CD1c-positive myeloid dendritic cell (primary cell): Measurements from ENCODE around the gene FUNDC2.

Source experiments
- DNase-seq: peaks from one replicate; pipeline ENCODE4 v3.0.0-alpha.2; 2016; ENCODE audit errors: extremely low spot score

FUNDC2 gene

GRCh38 chrX:155070038-155070437 lies 43.4 kb downstream of the FUNDC2 start:
- DNase-seq, result no peak

GRCh38 chrX:155070663-155070974 lies 44.0 kb downstream of the FUNDC2 start:
- no peak for DNase-seq

- peak; percentile 83 for DNase-seq
Measured at GRCh38 chrX:155070975-155071693, 44.5 kb downstream of the FUNDC2 start, which contains the start of the genes BRCC3, CMC4 and MTCP1. BRCC3 (plus strand) TSS chrX:155071508; CDS start chrX:155071528, 20 bp downstream. CMC4 (minus strand) TSS chrX:155071136; CDS start chrX:155064023, 7,113 bp downstream. MTCP1 (minus strand) TSS chrX:155071136; CDS start chrX:155066010, 5,126 bp downstream.

DNA sequence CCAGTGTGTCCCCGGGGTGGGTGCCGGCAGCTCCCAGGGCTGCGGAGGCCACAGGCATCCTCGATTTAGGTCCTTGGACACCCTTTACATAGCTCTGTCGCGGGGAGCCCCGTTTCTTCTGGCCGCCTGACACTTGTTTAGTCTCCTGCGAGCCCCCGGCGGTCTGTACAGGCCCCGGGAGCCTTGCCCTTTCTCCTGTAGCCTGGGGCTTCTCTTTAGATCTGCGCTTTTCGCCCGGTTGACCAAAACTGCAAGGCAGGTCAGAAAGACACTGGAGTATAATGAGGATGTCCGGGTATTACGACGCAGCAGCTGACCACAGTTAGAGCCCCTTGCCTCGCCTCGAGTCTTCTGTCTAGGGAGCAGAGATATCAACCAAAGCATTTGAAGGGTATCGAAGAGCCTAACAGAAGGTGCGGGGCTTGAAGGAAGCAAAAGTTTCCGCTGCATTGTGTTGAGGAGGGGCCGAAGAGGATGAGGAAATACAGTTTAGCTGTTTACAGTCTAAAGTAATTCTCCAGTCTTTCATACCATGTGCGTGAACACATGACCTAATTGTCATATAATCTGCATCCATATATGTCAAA lies 45.1 kb downstream of the FUNDC2 start:
- DNase-seq, result peak; percentile 23

DNA sequence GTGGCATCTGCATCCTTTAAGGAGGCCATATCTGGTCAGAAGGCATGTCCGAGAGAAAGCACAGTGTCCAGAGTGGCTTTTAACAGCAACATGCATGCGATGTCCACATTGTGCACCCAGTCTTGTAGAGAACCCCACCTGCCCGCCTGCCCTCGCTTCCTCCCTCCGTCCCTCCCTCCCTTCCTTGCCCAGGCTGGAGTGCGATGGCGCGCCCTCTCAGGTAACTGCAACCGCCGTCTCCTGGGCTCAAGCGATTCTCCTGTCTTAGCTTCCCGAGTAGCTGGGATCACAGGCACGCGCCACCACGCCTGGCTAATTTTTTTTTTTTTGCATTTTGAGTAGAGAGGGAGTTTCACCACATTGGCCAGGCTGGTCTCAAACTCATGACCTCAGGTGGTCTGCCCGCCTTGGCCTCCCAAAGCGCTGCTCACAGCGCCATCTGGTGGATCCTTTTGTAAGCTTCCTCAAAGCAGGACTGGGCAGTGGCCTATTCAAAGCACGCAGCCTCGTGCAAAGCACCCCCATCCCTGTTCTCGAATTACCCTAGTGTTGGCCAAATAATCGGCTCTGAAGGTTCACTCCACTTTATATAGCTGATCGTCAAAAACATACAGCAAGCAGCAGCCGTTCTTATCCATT lies 59.7 kb downstream of the FUNDC2 start:
- peak; percentile 32 for DNase-seq

- no peak for DNase-seq
Measured at GRCh38 chrX:155086961-155087735, 60.5 kb downstream of the FUNDC2 start.

DNA sequence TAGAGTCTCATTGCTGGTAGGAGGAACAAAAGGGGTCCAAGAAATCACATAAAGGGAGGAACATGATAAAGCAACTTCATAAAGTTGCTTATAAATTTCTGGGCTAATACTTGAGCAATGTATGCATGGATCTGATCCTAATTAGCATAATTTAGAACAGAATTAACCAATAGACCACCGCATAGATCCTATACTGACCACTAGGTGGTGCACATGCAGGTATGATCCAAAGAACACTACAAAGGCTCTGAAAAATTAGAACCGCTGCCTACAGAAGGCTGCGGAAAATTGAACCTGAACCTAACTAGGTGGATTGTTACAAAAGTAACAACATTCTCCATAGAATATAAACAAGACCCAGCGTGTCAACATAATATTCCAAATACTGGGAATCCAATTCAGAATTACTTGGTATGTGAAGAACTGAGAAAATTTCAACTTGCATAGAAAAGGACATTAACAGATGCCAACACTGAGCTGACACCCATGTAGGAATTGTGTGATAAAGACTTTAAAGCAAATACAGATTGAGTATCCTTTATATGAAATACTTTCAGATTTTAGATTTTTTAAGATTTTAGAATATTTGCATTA lies 67.9 kb downstream of the FUNDC2 start:
- peak; percentile 42 for DNase-seq

DNA sequence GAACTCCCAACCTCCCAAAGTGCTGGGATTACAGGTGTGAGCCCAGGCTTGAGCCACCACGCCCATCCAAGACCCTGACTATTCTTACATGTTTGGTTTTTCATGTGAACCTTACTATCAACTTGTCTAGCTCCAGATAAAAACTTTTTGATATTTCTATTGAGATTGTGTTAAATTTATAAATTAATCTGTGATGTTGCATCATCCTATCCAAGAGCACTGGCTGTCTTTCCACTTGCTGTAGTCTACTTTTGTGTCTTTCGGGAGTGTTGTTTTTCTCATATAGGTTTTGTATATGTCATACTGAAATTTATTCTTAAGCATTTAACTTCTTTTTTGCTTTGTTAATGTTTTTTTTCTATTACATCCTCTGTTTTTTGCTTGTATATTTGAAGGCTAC lies 79.3 kb downstream of the FUNDC2 start:
- no peak for DNase-seq

DNA sequence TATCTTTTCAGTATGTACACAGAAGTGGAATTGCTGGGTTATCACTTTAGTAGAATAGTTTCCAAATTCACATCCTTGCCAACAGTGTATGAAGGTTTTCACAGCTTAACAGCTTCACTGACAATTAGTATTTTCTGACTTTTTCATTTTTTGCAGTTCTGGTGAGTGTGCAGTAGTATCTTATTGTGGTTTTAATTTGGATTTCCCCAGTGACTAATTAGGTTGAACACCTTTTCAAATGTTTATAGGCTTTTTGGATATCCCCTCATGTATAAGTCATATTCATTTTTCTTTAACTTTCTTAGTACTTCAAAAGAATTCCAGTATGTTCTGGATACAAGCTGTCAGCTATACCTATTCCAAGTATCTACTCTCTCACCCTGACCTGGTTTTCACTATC lies 81.8 kb downstream of the FUNDC2 start:
- no peak for DNase-seq
